HG03575 (cell line): ENCODE data around the gene CEP112.
"Not testable (repeated sequence)": the region's sequence is repeated elsewhere in the genome, so short reads cannot be mapped to it uniquely, and the experiment has no call there.

Source experiments
- ATAC-seq: cut with Tn5 transposase; IDR thresholded peaks from one replicate; pipeline ENCODE4 v1.9.1; 2021; ENCODE audit not compliant: unreplicated experiment, insufficient number of reproducible peaks, low FRiP score; ENCODE audit errors: extremely low read depth

Gene CEP112

GRCh38 chr17:65694601-65695000, 497.3 kb downstream of the CEP112 start:
- ATAC-seq = no peak

GRCh38 chr17:65690626-65691310, 501.2 kb downstream of the CEP112 start:
- no peak for ATAC-seq

GRCh38 chr17:65688307-65688706, 503.6 kb downstream of the CEP112 start:
- ATAC-seq = no peak

GRCh38 chr17:65685110-65685509, 506.8 kb downstream of the CEP112 start:
- ATAC-seq = no peak

- no peak for ATAC-seq
Observed at GRCh38 chr17:65684631-65685030, 507.3 kb downstream of the CEP112 start.

- no peak for ATAC-seq
Observed at GRCh38 chr17:65683428-65683827, 508.5 kb downstream of the CEP112 start.

- not testable (repeated sequence) for ATAC-seq
Observed at GRCh38 chr17:65681763-65682162, 510.2 kb downstream of the CEP112 start.

- ATAC-seq = no peak
Observed at GRCh38 chr17:65679165-65679845, 512.6 kb downstream of the CEP112 start.

GRCh38 chr17:65678546-65678945, 513.4 kb downstream of the CEP112 start:
- ATAC-seq = no peak

GRCh38 chr17:65677932-65678331, 514.0 kb downstream of the CEP112 start:
- ATAC-seq = no peak

- no peak for ATAC-seq
Observed at GRCh38 chr17:65674246-65675045, 517.5 kb downstream of the CEP112 start.

- no peak for ATAC-seq
Observed at GRCh38 chr17:65670667-65671371, 521.1 kb downstream of the CEP112 start.

- no peak for ATAC-seq
Observed at GRCh38 chr17:65668211-65668610, 523.7 kb downstream of the CEP112 start.

GRCh38 chr17:65667656-65668055, 524.3 kb downstream of the CEP112 start:
- ATAC-seq = no peak

GRCh38 chr17:65666876-65667321, 525.0 kb downstream of the CEP112 start:
- ATAC-seq = no peak

GRCh38 chr17:65665966-65666365, 526.0 kb downstream of the CEP112 start:
- no peak for ATAC-seq

- no peak for ATAC-seq
Observed at GRCh38 chr17:65664696-65665095, 527.2 kb downstream of the CEP112 start.

GRCh38 chr17:65664266-65664665, 527.7 kb downstream of the CEP112 start:
- no peak for ATAC-seq

GRCh38 chr17:65662196-65662595, 529.7 kb downstream of the CEP112 start:
- ATAC-seq = no peak
